Hepatocyte (in vitro differentiated cells): Measurements from ENCODE around the gene LRRC23. TPM values are rescaled to one million over a fixed set of nuclear protein-coding genes. Genes with fewer than 3 reads are reported as not detected.

ENCODE experiments used
- DNase-seq: peaks from one replicate; pipeline ENCODE4 v3.0.0-alpha.2; 2016; ENCODE audit warnings: low spot score
- H2AFZ ChIP-seq: fragments of 200-600 bp; sonication (generic); 2 replicates; pipeline ENCODE4 v1.6.0; 2016; ENCODE audit warnings: antibody characterized with exemption, mild to moderate bottlenecking
- H3K27ac ChIP-seq: fragments of 200-600 bp; sonication (generic); 2 replicates; pipeline ENCODE4 v1.5.1; 2016; ENCODE audit warnings: mild to moderate bottlenecking
- H3K27me3 ChIP-seq: fragments of 200-600 bp; sonication (generic); 2 replicates; pipeline ENCODE4 v1.6.1; 2016
- H3K36me3 ChIP-seq: fragments of 200-600 bp; sonication (generic); replicated peaks from 2 replicates; pipeline ENCODE4 v1.5.1; 2016; ENCODE audit warnings: low read depth; ENCODE audit not compliant: insufficient read depth
- H3K4me1 ChIP-seq: fragments of 200-600 bp; sonication (generic); 2 replicates; pipeline ENCODE4 v1.5.1; 2016; ENCODE audit warnings: mild to moderate bottlenecking, moderate library complexity; ENCODE audit not compliant: insufficient read depth
- H3K4me2 ChIP-seq: fragments of 200-600 bp; sonication (generic); 2 replicates; pipeline ENCODE4 v1.6.0; 2016
- H3K4me3 ChIP-seq: fragments of 200-600 bp; sonication (generic); 2 replicates; pipeline ENCODE4 v1.5.1; 2016; ENCODE audit warnings: mild to moderate bottlenecking
- H3K79me2 ChIP-seq: fragments of 200-600 bp; sonication (generic); 2 replicates; pipeline ENCODE4 v1.6.0; 2017; ENCODE audit warnings: mild to moderate bottlenecking
- H3K9me2 ChIP-seq: fragments of 200-600 bp; sonication (generic); replicated peaks from 2 replicates; pipeline ENCODE4 v1.6.0; 2017; ENCODE audit warnings: mild to moderate bottlenecking; ENCODE audit not compliant: insufficient read depth
- H3K9me3 ChIP-seq: fragments of 200-600 bp; sonication (generic); 2 replicates; pipeline ENCODE4 v1.5.1; 2016; ENCODE audit warnings: low read depth, mild to moderate bottlenecking
- H4K20me1 ChIP-seq: fragments of 200-600 bp; sonication (generic); 2 replicates; pipeline ENCODE4 v1.6.0; 2016; ENCODE audit warnings: mild to moderate bottlenecking; ENCODE audit not compliant: insufficient read depth, poor library complexity, severe bottlenecking
- CTCF ChIP-seq: fragments of 200-600 bp; sonication (generic); IDR thresholded peaks from 2 replicates; pipeline ENCODE4 v1.5.1; 2016; ENCODE audit warnings: antibody characterized with exemption, mild to moderate bottlenecking; ENCODE audit not compliant: poor library complexity
- EZH2 ChIP-seq: fragments of 200-600 bp; sonication (generic); IDR thresholded peaks from 2 replicates; pipeline ENCODE4 v1.6.1; 2016; ENCODE audit warnings: antibody characterized with exemption, mild to moderate bottlenecking, borderline replicate concordance
- EZH2phosphoT487 ChIP-seq: fragments of 200-600 bp; sonication (generic); IDR thresholded peaks from one replicate; pipeline ENCODE4 v1.6.1; 2018; ENCODE audit warnings: antibody characterized with exemption, mild to moderate bottlenecking, low read depth, moderate library complexity; ENCODE audit not compliant: unreplicated experiment, severe bottlenecking
- WGBS: methylation state at CpG from one replicate; pipeline ENCODE4 v1.1.6; 2016; ENCODE audit warnings: low lambda C conversion rate; ENCODE audit errors: missing lambda C conversion rate; 5-methylcytosine and 5-hydroxymethylcytosine counted together
- polyA plus RNA-seq: library from polyadenylated mRNA; unstranded; fragments of >200 nt; fragmentation: Nextera tagmentation; extraction: Ambion mirVana; gene quantifications from 2 replicates; pipeline ENCODE4 v1.2.1, GENCODE V29; 2016
- total RNA-seq: library from RNA; depleted of rRNA; stranded (reverse); fragments of >200 nt; gene quantifications from 2 replicates; pipeline ENCODE4 v1.2.3, GENCODE V29; 2014

LRRC23 gene
- total and polyA plus RNA-seq, 2 experiments from 2014 or later: 8.2 to 12.9 TPM

GRCh38 chr12:6932766-6933165 lies 28.1 kb downstream of the LRRC23 start:
- 69% methylated on average over 1 of the region's 1 CpG for WGBS
- peak overlapping the region; percentile 37 for H3K4me2 ChIP-seq
- H3K36me3 ChIP-seq: no peaks in the 10 kb centered on the region
- H3K9me3 ChIP-seq: no peaks in the 10 kb centered on the region
- H4K20me1 ChIP-seq: peaks cover 56% of the 10 kb centered on the region
- H3K79me2 ChIP-seq: peaks cover 79% of the 10 kb centered on the region
- H2AFZ ChIP-seq: no peak overlapping the region
- H3K4me3 ChIP-seq: no peak overlapping the region
- no peak for TF ChIP-seq EZH2
- no peak for TF ChIP-seq CTCF
- TF ChIP-seq EZH2phosphoT487: no peak
- peak overlapping the region; percentile 12 for H3K27ac ChIP-seq
- DNase-seq: no peak
- peaks cover 46% of the 10 kb centered on the region for H3K4me1 ChIP-seq
- H3K27me3 ChIP-seq: no peaks in the 10 kb centered on the region
- H3K9me2 ChIP-seq: no peaks in the 10 kb centered on the region

GRCh38 chr12:6934110-6934509 lies 29.5 kb downstream of the LRRC23 start:
- H3K4me1 ChIP-seq: peaks cover 46% of the 10 kb centered on the region
- H3K4me2 ChIP-seq: peak overlapping the region; percentile 5

DNA sequence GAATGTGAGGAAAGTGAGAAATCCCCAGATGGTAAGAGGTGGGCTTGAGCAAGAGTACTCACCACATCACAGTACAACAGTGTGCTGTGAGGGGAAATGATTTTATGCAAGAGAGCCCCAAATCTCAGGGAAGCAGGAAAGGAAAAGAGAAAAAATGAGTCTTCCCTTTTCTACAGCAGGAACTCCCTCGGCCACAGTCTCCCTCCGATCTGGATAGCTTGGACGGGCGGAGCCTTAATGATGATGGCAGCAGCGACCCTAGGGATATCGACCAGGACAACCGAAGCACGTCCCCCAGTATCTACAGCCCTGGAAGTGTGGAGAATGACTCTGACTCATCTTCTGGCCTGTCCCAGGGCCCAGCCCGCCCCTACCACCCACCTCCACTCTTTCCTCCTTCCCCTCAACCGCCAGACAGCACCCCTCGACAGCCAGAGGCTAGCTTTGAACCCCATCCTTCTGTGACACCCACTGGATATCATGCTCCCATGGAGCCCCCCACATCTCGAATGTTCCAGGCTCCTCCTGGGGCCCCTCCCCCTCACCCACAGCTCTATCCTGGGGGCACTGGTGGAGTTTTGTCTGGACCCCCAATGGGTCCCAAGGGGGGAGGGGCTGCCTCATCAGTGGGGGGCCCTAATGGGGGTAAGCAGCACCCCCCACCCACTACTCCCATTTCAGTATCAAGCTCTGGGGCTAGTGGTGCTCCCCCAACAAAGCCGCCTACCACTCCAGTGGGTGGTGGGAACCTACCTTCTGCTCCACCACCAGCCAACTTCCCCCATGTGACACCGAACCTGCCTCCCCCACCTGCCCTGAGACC lies 31.0 kb downstream of the LRRC23 start:
- Histone ChIP-seq H3K4me3 (no peak overlapping the region), H3K4me1 (peaks cover 33% of the 10 kb centered on the region), H3K36me3 (no peaks in the 10 kb centered on the region), H4K20me1 (peaks cover 36% of the 10 kb centered on the region), H3K27me3 (no peaks in the 10 kb centered on the region), H3K27ac (no peak overlapping the region), H3K79me2 (peaks cover 69% of the 10 kb centered on the region), H3K4me2 (no peak overlapping the region), H3K9me2 (no peaks in the 10 kb centered on the region), H3K9me3 (no peaks in the 10 kb centered on the region), H2AFZ (no peak overlapping the region)
- no peak for DNase-seq
- WGBS: 90% methylated on average over 12 of the region's 14 CpGs
- TF ChIP-seq EZH2 (no peak), EZH2phosphoT487 (no peak), CTCF (no peak)

More at GRCh38 chr12:6934110-6934509, 29.5 kb downstream of the LRRC23 start:
- 67% methylated on average over 8 of the region's 8 CpGs for WGBS
- Histone ChIP-seq H3K4me3 (no peak overlapping the region), H2AFZ (no peak overlapping the region), H3K27ac (peak overlapping the region; percentile 27), H3K9me3 (no peaks in the 10 kb centered on the region), H3K36me3 (no peaks in the 10 kb centered on the region), H3K27me3 (no peaks in the 10 kb centered on the region), H4K20me1 (peaks cover 51% of the 10 kb centered on the region), H3K79me2 (peaks cover 76% of the 10 kb centered on the region), H3K9me2 (no peaks in the 10 kb centered on the region)
- DNase-seq: no peak
- TF ChIP-seq EZH2phosphoT487 (no peak), CTCF (no peak), EZH2 (no peak)
